ENCODE measurements around the gene GADD45B.

DNA sequence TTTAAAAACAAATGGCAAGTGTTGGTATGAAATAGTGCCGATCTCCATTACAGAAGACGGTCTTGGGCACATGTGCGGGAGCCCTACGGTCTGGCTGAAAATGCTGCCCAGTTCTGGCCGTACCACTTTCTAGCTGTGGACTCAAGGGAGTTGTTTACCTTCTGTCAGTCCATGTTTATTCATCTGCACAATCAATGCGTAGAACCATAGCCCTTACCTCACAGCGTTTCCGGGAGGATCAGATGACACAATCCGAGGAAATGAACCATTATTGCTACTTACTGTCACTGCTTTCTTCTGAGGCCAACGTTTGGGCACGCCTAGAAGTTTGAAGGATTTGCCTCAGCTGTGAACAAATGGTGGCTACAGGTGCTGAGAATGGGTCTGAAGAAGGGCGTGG is 31.2 kb downstream of the GADD45B start:
- TF ChIP-seq CEBPB (IDR thresholded peaks at IDR 0.05; ENCODE audit: low read depth) = no peak; the same call in none of the 2 replicates
- TF ChIP-seq POLR2AphosphoS5 (IDR thresholded peaks at IDR 0.05; ENCODE audit: low read depth, low read length) = peak; percentile 42; the same call in 1 of the 2 replicates
- TF ChIP-seq, protein P1, sequence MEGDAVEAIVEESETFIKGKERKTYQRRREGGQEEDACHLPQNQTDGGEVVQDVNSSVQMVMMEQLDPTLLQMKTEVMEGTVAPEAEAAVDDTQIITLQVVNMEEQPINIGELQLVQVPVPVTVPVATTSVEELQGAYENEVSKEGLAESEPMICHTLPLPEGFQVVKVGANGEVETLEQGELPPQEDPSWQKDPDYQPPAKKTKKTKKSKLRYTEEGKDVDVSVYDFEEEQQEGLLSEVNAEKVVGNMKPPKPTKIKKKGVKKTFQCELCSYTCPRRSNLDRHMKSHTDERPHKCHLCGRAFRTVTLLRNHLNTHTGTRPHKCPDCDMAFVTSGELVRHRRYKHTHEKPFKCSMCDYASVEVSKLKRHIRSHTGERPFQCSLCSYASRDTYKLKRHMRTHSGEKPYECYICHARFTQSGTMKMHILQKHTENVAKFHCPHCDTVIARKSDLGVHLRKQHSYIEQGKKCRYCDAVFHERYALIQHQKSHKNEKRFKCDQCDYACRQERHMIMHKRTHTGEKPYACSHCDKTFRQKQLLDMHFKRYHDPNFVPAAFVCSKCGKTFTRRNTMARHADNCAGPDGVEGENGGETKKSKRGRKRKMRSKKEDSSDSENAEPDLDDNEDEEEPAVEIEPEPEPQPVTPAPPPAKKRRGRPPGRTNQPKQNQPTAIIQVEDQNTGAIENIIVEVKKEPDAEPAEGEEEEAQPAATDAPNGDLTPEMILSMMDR (IDR thresholded peaks at IDR 0.05 in 2 of 3, conservative IDR thresholded peaks at IDR 0.05 in 1 of 3; ENCODE audit: borderline replicate concordance in 1 of 3, insufficient read depth in 1 of 3, low read depth in 2 of 3, low read length in 2 of 3) = no peak
- TF ChIP-seq RAD21 (IDR thresholded peaks at IDR 0.05; ENCODE audit: low read depth) = no peak
- TF ChIP-seq EZH2 (IDR thresholded peaks at IDR 0.05) = no peak
- no peak for TF ChIP-seq ZNF274 (IDR thresholded peaks at IDR 0.05; ENCODE audit: low read depth, low read length)
- TF ChIP-seq TCF7L2 (IDR thresholded peaks at IDR 0.05; ENCODE audit: borderline replicate concordance, extremely low read depth, insufficient read depth, insufficient read length) = peak; percentile 44
- no peak for TF ChIP-seq POLR2A (IDR thresholded peaks at IDR 0.05; ENCODE audit: borderline replicate concordance, extremely low read depth, insufficient read depth, insufficient read length)
- TF ChIP-seq YY1 (IDR thresholded peaks at IDR 0.05; ENCODE audit: extremely low read depth, insufficient replicate concordance, low read depth, low read length) = no peak
- TF ChIP-seq EZH2phosphoT487 (IDR thresholded peaks at IDR 0.05; ENCODE audit: borderline replicate concordance) = no peak
- TF ChIP-seq, protein P2, sequence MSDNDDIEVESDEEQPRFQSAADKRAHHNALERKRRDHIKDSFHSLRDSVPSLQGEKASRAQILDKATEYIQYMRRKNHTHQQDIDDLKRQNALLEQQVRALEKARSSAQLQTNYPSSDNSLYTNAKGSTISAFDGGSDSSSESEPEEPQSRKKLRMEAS (IDR thresholded peaks at IDR 0.05) = peak; percentile 71; the same call in 1 of the 2 replicates

Data from HCT116 (cell line).